Peyer's patch (tissue), 4 donors: Measurements from ENCODE around the gene INPP4A. TPM values are rescaled to one million over a fixed set of nuclear protein-coding genes. Genes with fewer than 3 reads are reported as not detected.
"Not testable (repeated sequence)": the region's sequence is repeated elsewhere in the genome, so short reads cannot be mapped to it uniquely, and the experiment has no call there.

Experiments
- DNase-seq, 3 donors: peaks; one replicate each; pipeline ENCODE4 v3.0.0-alpha.2; 2017 to 2019
- H3K27ac ChIP-seq, 4 donors: fragments of 200-600 bp; sonication (generic); one replicate each; pipeline ENCODE4 v1.5.1; 2016 to 2019
- H3K27me3 ChIP-seq, 2 donors: fragments of 200-600 bp; sonication (generic); one replicate each; pipeline ENCODE4 v1.5.1; 2019
- H3K36me3 ChIP-seq, 3 donors: fragments of 200-600 bp; sonication (generic); one replicate each; pipeline ENCODE4 v1.5.1; 2016 to 2019
- H3K4me1 ChIP-seq, 4 donors: fragments of 200-600 bp; sonication (generic); one replicate each; pipeline ENCODE4 v1.5.1; 2016 to 2019
- H3K4me3 ChIP-seq, 4 donors: fragments of 200-600 bp; sonication (generic); 1 replicate in 3 of 4; 2 replicates in 1 of 4; pipeline ENCODE4 v1.5.1; 2016 to 2019; ENCODE audit warnings: mild to moderate bottlenecking in 1 of 4
- H3K9me3 ChIP-seq, 4 donors: fragments of 200-600 bp; sonication (generic); one replicate each; pipeline ENCODE4 v1.5.1; 2016 to 2019; ENCODE audit warnings: mild to moderate bottlenecking in 1 of 4
- POLR2A ChIP-seq, 2 donors: fragments of 450-650 bp; IDR thresholded peaks; one replicate each; pipeline ENCODE4 v1.5.1; 2017; ENCODE audit warnings: antibody characterized with exemption in 2 of 2, mild to moderate bottlenecking in 2 of 2, moderate library complexity in 2 of 2
- total RNA-seq, 4 donors: library from RNA; depleted of rRNA; stranded (reverse); fragments of >200 nt; gene quantifications; one replicate each; pipeline ENCODE4 v1.1.0, GENCODE V29; 2016
- TF ChIP-seq, protein P1 (sequence below), 6 experiments: fragments of 450-650 bp in 4 of 6; fragments of 200-600 bp in 2 of 6; sonication (generic) in 1 of 6; IDR thresholded peaks; one replicate each; pipeline ENCODE4 v1.5.1; 2017 to 2019; ENCODE audit warnings: antibody characterized with exemption in 6 of 6, mild to moderate bottlenecking in 3 of 6, moderate library complexity in 1 of 6

The INPP4A gene
- total RNA-seq, 4 donors from 2014 or later, result 15.6 to 78.4 (median 27.4) TPM

GRCh38 chr2:98586551-98587140 lies 142.0 kb downstream of the INPP4A start:
- H3K4me3 ChIP-seq, result no peak overlapping the region
- H3K4me1 ChIP-seq, result no peaks in the 10 kb centered on the region
- H3K27me3 ChIP-seq, result no peaks in the 10 kb centered on the region
- no peak for DNase-seq
- no peak for TF ChIP-seq POLR2A (IDR thresholded peaks at IDR 0.05)
- TF ChIP-seq, protein P1, sequence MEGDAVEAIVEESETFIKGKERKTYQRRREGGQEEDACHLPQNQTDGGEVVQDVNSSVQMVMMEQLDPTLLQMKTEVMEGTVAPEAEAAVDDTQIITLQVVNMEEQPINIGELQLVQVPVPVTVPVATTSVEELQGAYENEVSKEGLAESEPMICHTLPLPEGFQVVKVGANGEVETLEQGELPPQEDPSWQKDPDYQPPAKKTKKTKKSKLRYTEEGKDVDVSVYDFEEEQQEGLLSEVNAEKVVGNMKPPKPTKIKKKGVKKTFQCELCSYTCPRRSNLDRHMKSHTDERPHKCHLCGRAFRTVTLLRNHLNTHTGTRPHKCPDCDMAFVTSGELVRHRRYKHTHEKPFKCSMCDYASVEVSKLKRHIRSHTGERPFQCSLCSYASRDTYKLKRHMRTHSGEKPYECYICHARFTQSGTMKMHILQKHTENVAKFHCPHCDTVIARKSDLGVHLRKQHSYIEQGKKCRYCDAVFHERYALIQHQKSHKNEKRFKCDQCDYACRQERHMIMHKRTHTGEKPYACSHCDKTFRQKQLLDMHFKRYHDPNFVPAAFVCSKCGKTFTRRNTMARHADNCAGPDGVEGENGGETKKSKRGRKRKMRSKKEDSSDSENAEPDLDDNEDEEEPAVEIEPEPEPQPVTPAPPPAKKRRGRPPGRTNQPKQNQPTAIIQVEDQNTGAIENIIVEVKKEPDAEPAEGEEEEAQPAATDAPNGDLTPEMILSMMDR (IDR thresholded peaks at IDR 0.05), result no peak
- no peak overlapping the region for H3K27ac ChIP-seq
- no peaks in the 10 kb centered on the region for H3K9me3 ChIP-seq
- H3K36me3 ChIP-seq, result peaks cover 0 to 24% (median 0%) of the 10 kb centered on the region in 3 donors

- no peaks in the 10 kb centered on the region for H3K4me1 ChIP-seq
- TF ChIP-seq POLR2A (IDR thresholded peaks at IDR 0.05), result no peak
- TF ChIP-seq, protein P1 (IDR thresholded peaks at IDR 0.05), result no peak
- H3K4me3 ChIP-seq, result no peak overlapping the region
- no peaks in the 10 kb centered on the region for H3K27me3 ChIP-seq
- no peaks in the 10 kb centered on the region for H3K9me3 ChIP-seq
- no peak for DNase-seq
- H3K27ac ChIP-seq, result no peak overlapping the region
- peaks cover 0 to 10% (median 0%) of the 10 kb centered on the region in 3 donors for H3K36me3 ChIP-seq
Measured at GRCh38 chr2:98588880-98589431, 144.3 kb downstream of the INPP4A start.

DNA sequence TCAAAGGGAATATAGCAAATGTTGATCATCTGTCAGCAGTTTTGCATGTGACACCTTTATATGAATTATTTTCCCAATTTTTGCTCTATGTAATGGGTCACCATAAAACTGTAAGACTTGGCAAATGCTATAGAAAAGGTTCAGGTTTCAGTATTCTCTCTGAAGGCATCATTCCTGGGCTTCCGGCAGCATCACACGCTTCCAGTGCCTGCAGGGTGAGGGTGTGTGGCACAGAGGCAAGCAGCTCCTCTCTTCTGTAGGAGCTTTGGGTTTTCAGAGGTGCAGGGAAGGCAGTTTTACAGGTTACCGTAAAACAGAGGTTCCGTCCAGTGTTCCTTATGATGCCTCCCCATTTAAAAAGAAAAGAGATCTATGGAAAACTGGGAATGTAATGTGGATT lies 144.8 kb downstream of the INPP4A start:
- H3K27me3 ChIP-seq, result no peaks in the 10 kb centered on the region
- no peak overlapping the region for H3K27ac ChIP-seq
- H3K36me3 ChIP-seq, result peaks cover 0 to 5% (median 0%) of the 10 kb centered on the region in 3 donors
- no peak for TF ChIP-seq POLR2A (IDR thresholded peaks at IDR 0.05)
- TF ChIP-seq, protein P1 (IDR thresholded peaks at IDR 0.05), result no peak
- DNase-seq, result no peak
- H3K4me3 ChIP-seq, result no peak overlapping the region
- H3K4me1 ChIP-seq, result no peaks in the 10 kb centered on the region
- H3K9me3 ChIP-seq, result no peaks in the 10 kb centered on the region

GRCh38 chr2:98592565-98592964 lies 147.9 kb downstream of the INPP4A start:
- no peak for TF ChIP-seq POLR2A (IDR thresholded peaks at IDR 0.05)
- TF ChIP-seq, protein P1 (IDR thresholded peaks at IDR 0.05), result no peak
- H3K36me3 ChIP-seq, result peaks cover 0 to 14% (median 0%) of the 10 kb centered on the region in 3 donors
- H3K9me3 ChIP-seq, result no peaks in the 10 kb centered on the region
- H3K4me3 ChIP-seq, result no peak overlapping the region
- no peaks in the 10 kb centered on the region for H3K27me3 ChIP-seq
- H3K4me1 ChIP-seq, result no peaks in the 10 kb centered on the region
- no peak overlapping the region for H3K27ac ChIP-seq
- DNase-seq, result no peak

- not testable (repeated sequence) for H3K9me3 ChIP-seq, H3K4me3 ChIP-seq, H3K27me3 ChIP-seq, DNase-seq, H3K27ac ChIP-seq, H3K4me1 ChIP-seq
- peaks cover 0 to 33% (median 0%) of the 10 kb centered on the region in 3 donors for H3K36me3 ChIP-seq
Measured at GRCh38 chr2:98594665-98595064, 150.0 kb downstream of the INPP4A start.

DNA sequence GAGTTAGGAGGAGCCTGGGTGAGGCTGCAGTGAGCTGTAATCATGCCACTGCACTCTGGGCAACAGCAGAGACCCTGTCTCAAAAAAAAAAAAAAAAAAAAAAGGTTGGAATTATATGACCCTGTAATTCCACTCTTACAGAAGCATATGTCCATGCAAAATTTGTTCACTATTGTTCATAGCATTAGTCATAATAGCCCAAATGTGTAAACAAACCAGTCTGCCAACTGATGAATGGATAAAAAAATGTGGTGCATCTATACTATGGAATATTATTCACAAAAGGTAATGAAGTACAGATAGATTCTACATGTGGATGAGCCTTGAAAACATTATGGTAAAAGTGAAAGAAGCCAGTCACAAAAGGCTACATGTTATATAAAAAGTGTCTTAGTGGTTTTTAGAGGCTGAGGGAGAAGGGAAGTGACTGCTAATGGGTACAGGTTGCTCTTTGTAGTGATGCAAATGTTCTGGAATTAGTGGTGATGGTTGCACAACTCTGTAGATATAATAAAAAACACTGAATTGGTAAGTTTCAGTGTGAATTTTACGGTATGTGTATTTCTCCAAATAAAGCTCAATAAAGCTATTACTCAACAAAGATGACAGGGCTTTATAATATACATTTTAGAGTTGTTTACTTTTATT lies 154.2 kb downstream of the INPP4A start:
- no peak for DNase-seq
- no peaks in the 10 kb centered on the region for H3K9me3 ChIP-seq
- H3K27ac ChIP-seq, result no peak overlapping the region
- TF ChIP-seq, protein P1 (IDR thresholded peaks at IDR 0.05), result no peak
- no peak for TF ChIP-seq POLR2A (IDR thresholded peaks at IDR 0.05)
- no peak overlapping the region for H3K4me3 ChIP-seq
- H3K36me3 ChIP-seq, result peaks cover 0 to 74% (median 0%) of the 10 kb centered on the region in 3 donors
- H3K27me3 ChIP-seq, result no peaks in the 10 kb centered on the region
- H3K4me1 ChIP-seq, result peaks cover 0 to 5% (median 0%) of the 10 kb centered on the region in 4 donors
